ENCODE data around the gene XIRP2.

DNA sequence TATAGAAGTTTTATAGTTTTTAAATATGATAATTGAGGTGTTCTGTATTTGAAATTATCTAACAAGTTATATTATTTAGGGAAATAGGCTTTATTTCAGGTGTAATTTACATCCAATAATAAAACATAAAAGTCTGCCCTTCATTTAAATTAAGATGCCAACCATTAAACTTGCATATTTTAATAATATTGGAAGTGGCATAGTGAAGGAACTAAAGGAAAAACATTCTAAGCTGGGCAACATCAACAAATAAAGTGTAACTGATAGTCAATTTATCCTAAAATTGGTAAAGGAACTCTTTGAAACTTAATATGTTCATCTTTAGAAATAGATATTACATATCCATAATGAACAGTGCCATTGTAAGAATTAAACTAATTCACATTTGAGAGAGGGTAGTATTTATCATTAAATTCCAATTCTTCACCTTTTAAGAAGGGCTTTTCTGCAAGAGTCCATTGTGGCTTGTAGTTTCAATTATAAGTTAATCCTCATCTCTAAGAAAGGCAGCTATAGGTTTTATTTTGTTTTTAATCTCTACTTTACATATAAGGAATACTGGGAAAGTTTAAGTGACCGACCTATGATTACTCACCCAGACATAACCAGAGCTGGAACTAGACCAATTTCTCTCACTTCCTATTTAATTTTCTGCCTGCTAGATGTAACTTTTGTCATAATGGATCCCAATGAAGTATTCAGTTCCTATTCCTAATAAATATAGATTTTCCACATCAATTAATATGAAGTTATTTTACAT, 401.6 kb downstream of the XIRP2 start:
- TF ChIP-seq, protein P1, sequence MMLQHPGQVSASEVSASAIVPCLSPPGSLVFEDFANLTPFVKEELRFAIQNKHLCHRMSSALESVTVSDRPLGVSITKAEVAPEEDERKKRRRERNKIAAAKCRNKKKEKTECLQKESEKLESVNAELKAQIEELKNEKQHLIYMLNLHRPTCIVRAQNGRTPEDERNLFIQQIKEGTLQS (IDR thresholded peaks at IDR 0.05): no peak
- TF ChIP-seq, protein P2, sequence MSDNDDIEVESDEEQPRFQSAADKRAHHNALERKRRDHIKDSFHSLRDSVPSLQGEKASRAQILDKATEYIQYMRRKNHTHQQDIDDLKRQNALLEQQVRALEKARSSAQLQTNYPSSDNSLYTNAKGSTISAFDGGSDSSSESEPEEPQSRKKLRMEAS (IDR thresholded peaks at IDR 0.05): no peak

Measured in liver (tissue), 2 donors.